Measurements from ENCODE around the gene CASK. TPM values are rescaled to one million over a fixed set of nuclear protein-coding genes. Genes with fewer than 3 reads are reported as not detected.
A peak's percentile ranks its signal among the peaks of the same experiment; 100 is the strongest.

The CASK gene
- total RNA-seq, 2 experiments from 2014 or later = 43.9 to 45.4 TPM

- Mint-ChIP-seq H3K36me3 (ENCODE audit: low read depth) (peaks cover 12% of the 10 kb centered on the region), H3K27me3 (ENCODE audit: low read depth) (no peaks in the 10 kb centered on the region), H3K4me3 (no peak overlapping the region), H3K9me3 (ENCODE audit: insufficient read depth) (no peaks in the 10 kb centered on the region), H3K27ac (no peak overlapping the region), H3K4me1 (ENCODE audit: low read depth) (no peaks in the 10 kb centered on the region)
- ATAC-seq (no peak), DNase-seq (no peak)
- CTCF ChIA-PET = no interaction called here
- POLR2A ChIA-PET = no interaction called here
Measured at GRCh38 chrX:41602816-41603345, 320.5 kb downstream of the CASK start.

GRCh38 chrX:41600291-41600690 lies 323.1 kb downstream of the CASK start:
- POLR2A ChIA-PET = no interaction called here
- no peak overlapping the region for H3K4me3 Mint-ChIP-seq
- CTCF ChIA-PET = no interaction called here

GRCh38 chrX:41599507-41599906 lies 323.8 kb downstream of the CASK start:
- CTCF ChIA-PET = no interaction called here
- no peaks in the 10 kb centered on the region for H3K27me3 Mint-ChIP-seq (ENCODE audit: low read depth)
- H3K36me3 Mint-ChIP-seq (ENCODE audit: low read depth) = peaks cover 9% of the 10 kb centered on the region
- no peak overlapping the region for H3K27ac Mint-ChIP-seq
- no peak for ATAC-seq
- no peak for DNase-seq
- peaks cover 9% of the 10 kb centered on the region for H3K4me1 Mint-ChIP-seq (ENCODE audit: low read depth)
- H3K4me3 Mint-ChIP-seq = no peak overlapping the region
- POLR2A ChIA-PET = no interaction called here
- H3K9me3 Mint-ChIP-seq (ENCODE audit: insufficient read depth) = no peaks in the 10 kb centered on the region

More at GRCh38 chrX:41600291-41600690, 323.1 kb downstream of the CASK start:
- DNase-seq (no peak), ATAC-seq (no peak)
- H3K27ac Mint-ChIP-seq = no peak overlapping the region
- no peaks in the 10 kb centered on the region for H3K9me3 Mint-ChIP-seq (ENCODE audit: insufficient read depth)
- no peaks in the 10 kb centered on the region for H3K27me3 Mint-ChIP-seq (ENCODE audit: low read depth)
- peaks cover 9% of the 10 kb centered on the region for H3K36me3 Mint-ChIP-seq (ENCODE audit: low read depth)
- peaks cover 9% of the 10 kb centered on the region for H3K4me1 Mint-ChIP-seq (ENCODE audit: low read depth)

GRCh38 chrX:41596596-41596995 lies 326.8 kb downstream of the CASK start:
- ChIA-PET POLR2A (no interaction called here), CTCF (no interaction called here)
- H3K36me3 Mint-ChIP-seq (ENCODE audit: low read depth) = peaks cover 6% of the 10 kb centered on the region
- H3K9me3 Mint-ChIP-seq (ENCODE audit: insufficient read depth) = no peaks in the 10 kb centered on the region
- no peak overlapping the region for H3K4me3 Mint-ChIP-seq
- no peak for ATAC-seq
- no peak for DNase-seq
- peaks cover 9% of the 10 kb centered on the region for H3K4me1 Mint-ChIP-seq (ENCODE audit: low read depth)
- H3K27me3 Mint-ChIP-seq (ENCODE audit: low read depth) = no peaks in the 10 kb centered on the region
- H3K27ac Mint-ChIP-seq = no peak overlapping the region

- DNase-seq (no peak), ATAC-seq (no peak)
- H3K4me3 Mint-ChIP-seq = no peak overlapping the region
- CTCF ChIA-PET = no interaction called here
- POLR2A ChIA-PET = no interaction called here
- H3K9me3 Mint-ChIP-seq (ENCODE audit: insufficient read depth) = no peaks in the 10 kb centered on the region
- no peaks in the 10 kb centered on the region for H3K27me3 Mint-ChIP-seq (ENCODE audit: low read depth)
- H3K27ac Mint-ChIP-seq = no peak overlapping the region
- peaks cover 2% of the 10 kb centered on the region for H3K36me3 Mint-ChIP-seq (ENCODE audit: low read depth)
- H3K4me1 Mint-ChIP-seq (ENCODE audit: low read depth) = peaks cover 9% of the 10 kb centered on the region
Measured at GRCh38 chrX:41594634-41595033, 328.7 kb downstream of the CASK start.

GRCh38 chrX:41591906-41592305 lies 331.4 kb downstream of the CASK start:
- Mint-ChIP-seq H3K27ac (no peak overlapping the region), H3K4me3 (no peak overlapping the region), H3K9me3 (ENCODE audit: insufficient read depth) (no peaks in the 10 kb centered on the region), H3K27me3 (ENCODE audit: low read depth) (no peaks in the 10 kb centered on the region), H3K36me3 (ENCODE audit: low read depth) (peaks cover 2% of the 10 kb centered on the region), H3K4me1 (ENCODE audit: low read depth) (peaks cover 7% of the 10 kb centered on the region)
- ChIA-PET POLR2A (no interaction called here), CTCF (no interaction called here)
- ATAC-seq (no peak), DNase-seq (no peak)

GRCh38 chrX:41590641-41591040 lies 332.7 kb downstream of the CASK start:
- Mint-ChIP-seq H3K9me3 (ENCODE audit: insufficient read depth) (no peaks in the 10 kb centered on the region), H3K27ac (no peak overlapping the region), H3K27me3 (ENCODE audit: low read depth) (no peaks in the 10 kb centered on the region), H3K4me3 (no peak overlapping the region), H3K4me1 (ENCODE audit: low read depth) (no peaks in the 10 kb centered on the region), H3K36me3 (ENCODE audit: low read depth) (peaks cover 2% of the 10 kb centered on the region)
- POLR2A ChIA-PET = no interaction called here
- CTCF ChIA-PET = no interaction called here
- DNase-seq (no peak), ATAC-seq (no peak)

- Mint-ChIP-seq H3K27ac (no peak overlapping the region), H3K36me3 (ENCODE audit: low read depth) (peaks cover 6% of the 10 kb centered on the region), H3K4me3 (no peak overlapping the region), H3K4me1 (ENCODE audit: low read depth) (no peaks in the 10 kb centered on the region), H3K9me3 (ENCODE audit: insufficient read depth) (no peaks in the 10 kb centered on the region), H3K27me3 (ENCODE audit: low read depth) (no peaks in the 10 kb centered on the region)
- DNase-seq (no peak), ATAC-seq (no peak)
- CTCF ChIA-PET = no interaction called here
- POLR2A ChIA-PET = no interaction called here
Measured at GRCh38 chrX:41589634-41590270, 333.6 kb downstream of the CASK start.

- Mint-ChIP-seq H3K9me3 (ENCODE audit: insufficient read depth) (no peaks in the 10 kb centered on the region), H3K4me3 (no peak overlapping the region), H3K4me1 (ENCODE audit: low read depth) (no peaks in the 10 kb centered on the region), H3K36me3 (ENCODE audit: low read depth) (peaks cover 9% of the 10 kb centered on the region), H3K27me3 (ENCODE audit: low read depth) (no peaks in the 10 kb centered on the region), H3K27ac (no peak overlapping the region)
- ChIA-PET CTCF (no interaction called here), POLR2A (no interaction called here)
- ATAC-seq (no peak), DNase-seq (no peak)
Measured at GRCh38 chrX:41588271-41588670, 335.1 kb downstream of the CASK start.

GRCh38 chrX:41580423-41581064 lies 342.8 kb downstream of the CASK start:
- Mint-ChIP-seq H3K27me3 (ENCODE audit: low read depth) (no peaks in the 10 kb centered on the region), H3K36me3 (ENCODE audit: low read depth) (peaks cover 28% of the 10 kb centered on the region), H3K4me1 (ENCODE audit: low read depth) (peaks cover 3% of the 10 kb centered on the region), H3K4me3 (no peak overlapping the region), H3K27ac (peak overlapping the region; percentile 39), H3K9me3 (ENCODE audit: insufficient read depth) (no peaks in the 10 kb centered on the region)
- ATAC-seq (no peak), DNase-seq (no peak)
- CTCF ChIA-PET = no interaction called here
- POLR2A ChIA-PET = no interaction called here

- POLR2A ChIA-PET = no interaction called here
Measured at GRCh38 chrX:41563876-41564275, 359.5 kb downstream of the CASK start.

GRCh38 chrX:41561045-41561444 lies 362.3 kb downstream of the CASK start:
- Mint-ChIP-seq H3K9me3 (ENCODE audit: insufficient read depth) (no peaks in the 10 kb centered on the region), H3K4me1 (ENCODE audit: low read depth) (peaks cover 46% of the 10 kb centered on the region), H3K27ac (peak overlapping the region; percentile 74), H3K4me3 (no peak overlapping the region), H3K27me3 (ENCODE audit: low read depth) (no peaks in the 10 kb centered on the region), H3K36me3 (ENCODE audit: low read depth) (peaks cover 15% of the 10 kb centered on the region)
- POLR2A ChIA-PET = interaction anchor here (1.0 kb wide), 1 partner anchor 199 kb away, joined by 3 read pairs; no protein-coding TSS in a partner anchor
- DNase-seq (peak; percentile 58), ATAC-seq (peak; percentile 76)
- CTCF ChIA-PET = interaction anchor here (1.2 to 1.6 kb wide), 2 partner anchors 198 to 199 kb away, joined by 4 to 8 read pairs; no protein-coding TSS in a partner anchor

More at GRCh38 chrX:41563876-41564275, 359.5 kb downstream of the CASK start:
- CTCF ChIA-PET = no interaction called here
- Mint-ChIP-seq H3K27ac (no peak overlapping the region), H3K4me3 (no peak overlapping the region), H3K4me1 (ENCODE audit: low read depth) (peaks cover 24% of the 10 kb centered on the region), H3K27me3 (ENCODE audit: low read depth) (no peaks in the 10 kb centered on the region), H3K9me3 (ENCODE audit: insufficient read depth) (no peaks in the 10 kb centered on the region), H3K36me3 (ENCODE audit: low read depth) (peaks cover 35% of the 10 kb centered on the region)
- no peak for DNase-seq
- no peak for ATAC-seq
